Measurements from ENCODE around the gene MKLN1. TPM values are rescaled to one million over a fixed set of nuclear protein-coding genes. Genes with fewer than 3 reads are reported as not detected.
A peak's percentile ranks its signal among the peaks of the same experiment; 100 is the strongest.

The MKLN1 gene
- total RNA-seq, 1 experiment from 2014 or later: 34.3 TPM

DNA sequence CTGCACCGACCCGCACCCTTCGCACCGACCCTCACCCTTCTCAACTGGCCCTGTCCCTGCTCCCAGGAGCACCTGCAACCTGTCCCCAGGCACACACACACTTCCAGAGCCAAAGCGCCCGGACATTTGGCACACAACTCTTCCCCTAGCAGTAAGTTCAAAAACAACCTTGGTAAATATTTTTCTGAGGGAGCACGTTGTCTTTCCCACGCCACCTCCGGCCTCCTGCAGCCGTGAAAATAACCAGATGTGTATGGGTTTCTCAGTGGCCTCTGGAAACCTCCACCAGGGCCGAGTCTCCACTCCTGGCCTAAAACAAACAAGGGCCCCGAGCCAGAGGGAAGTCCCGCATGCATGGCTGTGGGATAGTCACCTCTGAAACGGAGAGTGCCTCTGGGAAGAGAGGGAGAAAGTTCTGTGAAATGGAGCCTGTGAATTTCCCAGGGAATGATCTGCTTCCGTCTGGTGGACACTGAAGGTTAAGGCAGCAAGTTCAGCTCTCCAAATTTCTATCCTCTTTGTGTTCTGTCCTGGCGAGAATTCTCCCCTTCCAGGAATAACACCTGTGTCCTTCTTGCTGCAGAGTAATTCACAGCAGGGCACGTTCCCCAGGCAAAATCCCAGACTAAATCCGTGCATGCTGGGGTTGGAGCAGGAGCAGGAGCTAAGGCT is 213.0 kb downstream of the MKLN1 start:
- Histone ChIP-seq H2BK12ac (ENCODE audit: insufficient read length, low read depth, low read length) (no peak overlapping the region), H4K20me1 (ENCODE audit: control insufficient read depth, insufficient read depth, insufficient read length) (peaks cover 3% of the 10 kb centered on the region)
- peak overlapping the region; percentile 91 to 95 (median 93) for H3K27ac Mint-ChIP-seq

More for the DNA sequence above, 213.0 kb downstream of the MKLN1 start:
- Histone ChIP-seq H4K8ac (replicated peaks; ENCODE audit: insufficient read length, low read depth, low read length) (no peak overlapping the region), H3K27me3 (ENCODE audit: insufficient read depth, low read length) (no peaks in the 10 kb centered on the region), H2BK5ac (ENCODE audit: insufficient read length, low read length) (no peak overlapping the region), H3K9me3 (ENCODE audit: control insufficient read depth, low read depth, low read length) (no peaks in the 10 kb centered on the region), H3K79me1 (ENCODE audit: insufficient read depth, low read depth, low read length, poor library complexity, severe bottlenecking) (no peaks in the 10 kb centered on the region), H2BK15ac (ENCODE audit: low read depth, low read length) (no peak overlapping the region), H3K27ac (ENCODE audit: insufficient read length, low read depth, low read length) (no peak overlapping the region), H3K4me1 (ENCODE audit: insufficient read depth, low read length) (peaks cover 7% of the 10 kb centered on the region; the same call in 1 of the 2 replicates), H3K18ac (ENCODE audit: insufficient read length, low read depth, low read length) (no peak overlapping the region), H2AFZ (ENCODE audit: low read length) (no peak overlapping the region), H2AK5ac (ENCODE audit: insufficient read length, low read length) (no peak overlapping the region), H3K79me2 (ENCODE audit: insufficient read depth, low read length) (peaks cover 97% of the 10 kb centered on the region), H4K5ac (ENCODE audit: insufficient read length, low read depth, low read length) (no peak overlapping the region), H4K91ac (ENCODE audit: insufficient read length, low read depth, low read length) (no peak overlapping the region), H2BK120ac (ENCODE audit: low read depth, low read length, poor library complexity, severe bottlenecking) (no peak overlapping the region), H3K4ac (ENCODE audit: low read depth, low read length) (no peak overlapping the region), H3T11ph (ENCODE audit: low read length) (no peak overlapping the region), H3K14ac (ENCODE audit: insufficient read depth, low read length) (no peak overlapping the region), H3K23me2 (ENCODE audit: insufficient read length, low read depth, low read length, poor library complexity, severe bottlenecking) (no peaks in the 10 kb centered on the region), H3K9ac (ENCODE audit: extremely low read depth, insufficient read length, low read length) (no peak overlapping the region), H3K23ac (ENCODE audit: insufficient read length, low read depth, low read length) (no peak overlapping the region), H3K4me2 (ENCODE audit: insufficient read depth, insufficient read length, low read length) (no peak overlapping the region), H2BK20ac (ENCODE audit: low read depth, low read length, poor library complexity, severe bottlenecking) (no peak overlapping the region), H3K56ac (ENCODE audit: insufficient read length, low read depth, low read length) (no peak overlapping the region)
- Mint-ChIP-seq H3K4me3 (peak overlapping the region; percentile 28 to 37; a peak in 4 of 5 replicates), H3K36me3 (ENCODE audit: insufficient read depth in 1 of 3, low read depth in 3 of 3) (peaks cover 60 to 91% (median 82%) of the 10 kb centered on the region in 3 experiments; a peak in 6 of 7 replicates), H3K4me1 (peaks cover 76 to 92% of the 10 kb centered on the region in 2 experiments), H3K9me3 (no peaks in the 10 kb centered on the region), H3K27me3 (ENCODE audit: low read depth) (no peaks in the 10 kb centered on the region)
- TF ChIP-seq, protein P1, sequence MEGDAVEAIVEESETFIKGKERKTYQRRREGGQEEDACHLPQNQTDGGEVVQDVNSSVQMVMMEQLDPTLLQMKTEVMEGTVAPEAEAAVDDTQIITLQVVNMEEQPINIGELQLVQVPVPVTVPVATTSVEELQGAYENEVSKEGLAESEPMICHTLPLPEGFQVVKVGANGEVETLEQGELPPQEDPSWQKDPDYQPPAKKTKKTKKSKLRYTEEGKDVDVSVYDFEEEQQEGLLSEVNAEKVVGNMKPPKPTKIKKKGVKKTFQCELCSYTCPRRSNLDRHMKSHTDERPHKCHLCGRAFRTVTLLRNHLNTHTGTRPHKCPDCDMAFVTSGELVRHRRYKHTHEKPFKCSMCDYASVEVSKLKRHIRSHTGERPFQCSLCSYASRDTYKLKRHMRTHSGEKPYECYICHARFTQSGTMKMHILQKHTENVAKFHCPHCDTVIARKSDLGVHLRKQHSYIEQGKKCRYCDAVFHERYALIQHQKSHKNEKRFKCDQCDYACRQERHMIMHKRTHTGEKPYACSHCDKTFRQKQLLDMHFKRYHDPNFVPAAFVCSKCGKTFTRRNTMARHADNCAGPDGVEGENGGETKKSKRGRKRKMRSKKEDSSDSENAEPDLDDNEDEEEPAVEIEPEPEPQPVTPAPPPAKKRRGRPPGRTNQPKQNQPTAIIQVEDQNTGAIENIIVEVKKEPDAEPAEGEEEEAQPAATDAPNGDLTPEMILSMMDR (conservative IDR thresholded peaks at IDR 0.05): peak; percentile 17; the same call in 1 of the 3 replicates
- no peak for DNase-seq
- no CpG with 5 or more reads among the region's 18 CpGs for WGBS (ENCODE audit: extremely low coverage, insufficient read length, low lambda C conversion rate)
